Measurements from ENCODE around the gene CD24.
"Not testable (repeated sequence)": the region's sequence is repeated elsewhere in the genome, so short reads cannot be mapped to it uniquely, and the experiment has no call there.

Gene CD24

GRCh38 chr6:106970769-106971168 is 3.8 kb downstream of the CD24 start:
- H4K91ac ChIP-seq (ENCODE audit: low read depth, low read length); H3K4me1 ChIP-seq (ENCODE audit: control insufficient read depth in 1 of 2, insufficient read depth in 2 of 2, low read length in 2 of 2); H4K12ac ChIP-seq (ENCODE audit: low read depth, low read length); H3K4ac ChIP-seq (ENCODE audit: low read depth, low read length); H3K4me3 ChIP-seq (ENCODE audit: low read depth, low read length); DNase-seq; H3K27me3 ChIP-seq (ENCODE audit: insufficient read depth, low read length); H3K14ac ChIP-seq (ENCODE audit: low read length); H3K4me2 ChIP-seq (ENCODE audit: low read length); H3K27ac ChIP-seq (ENCODE audit: low read depth, low read length); H2BK12ac ChIP-seq (ENCODE audit: low read length); H3K36me3 ChIP-seq (ENCODE audit: control insufficient read depth in 1 of 2, insufficient read depth in 2 of 2, low read length in 2 of 2); H2BK120ac ChIP-seq (ENCODE audit: insufficient read depth, low read length, poor library complexity); H2BK5ac ChIP-seq (ENCODE audit: low read depth, low read length, poor library complexity); H3K9ac ChIP-seq (ENCODE audit: low read length); H3K18ac ChIP-seq (ENCODE audit: low read length); H4K8ac ChIP-seq (ENCODE audit: low read depth, low read length); H2AK5ac ChIP-seq (ENCODE audit: low read length); H3K23ac ChIP-seq (ENCODE audit: low read length); H3K9me3 ChIP-seq (ENCODE audit: insufficient read depth, low read depth, low read length); H2AFZ ChIP-seq (ENCODE audit: insufficient read depth, low read length, poor library complexity): not testable (repeated sequence)
- peaks cover 26% of the 10 kb centered on the region for H3K79me1 ChIP-seq (ENCODE audit: low read length)
- no CpG with 5 or more reads among the region's 6 CpGs for WGBS (ENCODE audit: extremely low coverage, insufficient coverage, insufficient read length)
- peaks cover 26% of the 10 kb centered on the region for H3K79me2 ChIP-seq (ENCODE audit: control insufficient read depth, insufficient read depth, low read length, poor library complexity)

DNA sequence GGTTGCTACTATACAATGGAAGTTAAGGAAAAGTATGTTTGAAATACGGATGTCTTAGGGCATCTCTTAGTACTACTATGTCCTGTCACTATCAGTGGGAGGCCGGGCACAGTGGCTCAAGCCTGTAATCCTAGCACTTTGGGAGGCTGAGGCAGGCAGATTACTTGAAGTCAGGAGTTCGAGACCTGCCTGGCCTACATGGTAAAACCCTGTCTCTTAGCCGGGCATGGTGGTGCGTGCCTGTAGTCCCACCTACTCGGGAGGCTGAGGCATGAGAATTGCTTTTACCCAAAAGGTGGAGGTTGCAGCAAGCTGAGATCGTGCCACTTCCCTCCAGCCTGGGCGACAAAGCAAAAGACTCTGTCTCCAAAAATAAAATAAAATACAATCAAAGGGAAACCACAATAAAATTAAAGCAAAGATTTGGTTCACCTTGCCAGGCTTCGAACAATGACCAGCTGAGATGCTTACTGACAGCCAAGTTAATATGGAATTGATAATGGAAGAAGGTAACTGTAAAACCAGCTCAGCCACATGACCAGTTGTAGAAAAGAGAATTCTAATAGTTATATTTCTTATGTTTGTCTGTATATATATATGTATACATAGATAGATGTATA is 6.5 kb downstream of the CD24 start:
- Histone ChIP-seq H3K4me1 (ENCODE audit: control insufficient read depth in 1 of 2, insufficient read depth in 2 of 2, low read length in 2 of 2) (peaks cover 0 to 2% of the 10 kb centered on the region in 2 experiments), H2BK5ac (ENCODE audit: low read depth, low read length, poor library complexity) (no peak overlapping the region)
- no CpG with 5 or more reads among the region's 9 CpGs for WGBS (ENCODE audit: extremely low coverage, insufficient coverage, insufficient read length)

GRCh38 chr6:106966671-106967640 is 7.6 kb downstream of the CD24 start:
- H2BK5ac ChIP-seq (ENCODE audit: low read depth, low read length, poor library complexity) = no peak overlapping the region
- no peak overlapping the region for H4K91ac ChIP-seq (ENCODE audit: low read depth, low read length)
- H3K23ac ChIP-seq (ENCODE audit: low read length) = no peak overlapping the region
- H4K8ac ChIP-seq (ENCODE audit: low read depth, low read length) = no peak overlapping the region
- H3K27ac ChIP-seq (ENCODE audit: low read depth, low read length) = no peak overlapping the region
- H3K4me3 ChIP-seq (ENCODE audit: low read depth, low read length) = no peak overlapping the region
- H3K9ac ChIP-seq (ENCODE audit: low read length) = no peak overlapping the region
- no peaks in the 10 kb centered on the region for H3K27me3 ChIP-seq (ENCODE audit: insufficient read depth, low read length)
- no peak overlapping the region for H3K14ac ChIP-seq (ENCODE audit: low read length)
- H3K79me1 ChIP-seq (ENCODE audit: low read length) = no peaks in the 10 kb centered on the region
- no peak overlapping the region for H2AFZ ChIP-seq (ENCODE audit: insufficient read depth, low read length, poor library complexity)
- H2BK120ac ChIP-seq (ENCODE audit: insufficient read depth, low read length, poor library complexity) = no peak overlapping the region
- H4K12ac ChIP-seq (ENCODE audit: low read depth, low read length) = no peak overlapping the region
- H3K4ac ChIP-seq (ENCODE audit: low read depth, low read length) = no peak overlapping the region
- H2BK12ac ChIP-seq (ENCODE audit: low read length) = no peak overlapping the region
- H3K79me2 ChIP-seq (ENCODE audit: control insufficient read depth, insufficient read depth, low read length, poor library complexity) = no peaks in the 10 kb centered on the region
- no peak overlapping the region for H2AK5ac ChIP-seq (ENCODE audit: low read length)
- no CpG with 5 or more reads among the region's 9 CpGs for whole genome bisulfite sequencing (ENCODE audit: extremely low coverage, insufficient coverage, insufficient read length)
- no peak overlapping the region for H3K4me2 ChIP-seq (ENCODE audit: low read length)
- H3K4me1 ChIP-seq (ENCODE audit: control insufficient read depth in 1 of 2, insufficient read depth in 2 of 2, low read length in 2 of 2) = no peaks in the 10 kb centered on the region
- no peaks in the 10 kb centered on the region for H3K36me3 ChIP-seq (ENCODE audit: control insufficient read depth in 1 of 2, insufficient read depth in 2 of 2, low read length in 2 of 2)
- H3K9me3 ChIP-seq (ENCODE audit: insufficient read depth, low read depth, low read length) = peaks cover 3% of the 10 kb centered on the region
- no peak for DNase-seq
- H3K18ac ChIP-seq (ENCODE audit: low read length) = no peak overlapping the region

More for the DNA sequence above, 6.5 kb downstream of the CD24 start:
- H3K9me3 ChIP-seq (ENCODE audit: insufficient read depth, low read depth, low read length) = peaks cover 3% of the 10 kb centered on the region
- no peak overlapping the region for H3K9ac ChIP-seq (ENCODE audit: low read length)
- no peak overlapping the region for H2AFZ ChIP-seq (ENCODE audit: insufficient read depth, low read length, poor library complexity)
- no peak overlapping the region for H3K4me2 ChIP-seq (ENCODE audit: low read length)
- no peak overlapping the region for H3K27ac ChIP-seq (ENCODE audit: low read depth, low read length)
- H4K8ac ChIP-seq (ENCODE audit: low read depth, low read length) = no peak overlapping the region
- no peak overlapping the region for H2BK12ac ChIP-seq (ENCODE audit: low read length)
- H3K4ac ChIP-seq (ENCODE audit: low read depth, low read length) = no peak overlapping the region
- no peak overlapping the region for H3K23ac ChIP-seq (ENCODE audit: low read length)
- no peaks in the 10 kb centered on the region for H3K27me3 ChIP-seq (ENCODE audit: insufficient read depth, low read length)
- H3K18ac ChIP-seq (ENCODE audit: low read length) = no peak overlapping the region
- no peak overlapping the region for H2AK5ac ChIP-seq (ENCODE audit: low read length)
- no peak overlapping the region for H4K12ac ChIP-seq (ENCODE audit: low read depth, low read length)
- no peak overlapping the region for H2BK120ac ChIP-seq (ENCODE audit: insufficient read depth, low read length, poor library complexity)
- H3K4me3 ChIP-seq (ENCODE audit: low read depth, low read length) = no peak overlapping the region
- no peak overlapping the region for H4K91ac ChIP-seq (ENCODE audit: low read depth, low read length)
- H3K79me1 ChIP-seq (ENCODE audit: low read length) = peaks cover 3% of the 10 kb centered on the region
- H3K79me2 ChIP-seq (ENCODE audit: control insufficient read depth, insufficient read depth, low read length, poor library complexity) = peaks cover 4% of the 10 kb centered on the region
- H3K36me3 ChIP-seq (ENCODE audit: control insufficient read depth in 1 of 2, insufficient read depth in 2 of 2, low read length in 2 of 2) = peaks cover 0 to 2% of the 10 kb centered on the region in 2 experiments
- no peak overlapping the region for H3K14ac ChIP-seq (ENCODE audit: low read length)
- DNase-seq = no peak

DNA sequence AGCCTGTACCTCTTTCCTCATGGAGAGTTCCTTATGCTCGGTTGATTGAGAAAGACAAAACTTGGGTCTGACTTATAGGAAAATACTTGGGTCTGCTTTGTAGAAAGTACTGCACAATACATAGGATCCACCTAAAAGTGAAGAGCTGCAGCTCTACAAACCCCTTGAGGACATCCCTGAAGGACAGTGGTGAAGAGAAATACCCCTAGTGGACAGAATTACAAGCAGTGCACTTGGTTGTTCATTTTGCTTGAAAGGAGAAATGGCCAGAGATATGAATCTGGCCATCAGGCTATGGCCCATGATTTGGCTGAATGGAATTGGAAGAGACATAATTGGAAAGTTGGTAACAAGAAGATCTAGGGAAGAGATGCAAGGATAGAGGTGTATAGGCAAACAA is 8.3 kb downstream of the CD24 start:
- H3K4me1 ChIP-seq (ENCODE audit: control insufficient read depth in 1 of 2, insufficient read depth in 2 of 2, low read length in 2 of 2) = no peaks in the 10 kb centered on the region
- no peak overlapping the region for H3K27ac ChIP-seq (ENCODE audit: low read depth, low read length)
- H3K23ac ChIP-seq (ENCODE audit: low read length) = no peak overlapping the region
- H2BK120ac ChIP-seq (ENCODE audit: insufficient read depth, low read length, poor library complexity) = no peak overlapping the region
- H3K79me2 ChIP-seq (ENCODE audit: control insufficient read depth, insufficient read depth, low read length, poor library complexity) = no peaks in the 10 kb centered on the region
- WGBS (ENCODE audit: extremely low coverage, insufficient coverage, insufficient read length) = no CpG with 5 or more reads among the region's 1 CpG
- no peak overlapping the region for H2AFZ ChIP-seq (ENCODE audit: insufficient read depth, low read length, poor library complexity)
- H3K9me3 ChIP-seq (ENCODE audit: insufficient read depth, low read depth, low read length) = peaks cover 3% of the 10 kb centered on the region
- no peak overlapping the region for H4K8ac ChIP-seq (ENCODE audit: low read depth, low read length)
- no peak overlapping the region for H3K4ac ChIP-seq (ENCODE audit: low read depth, low read length)
- H3K14ac ChIP-seq (ENCODE audit: low read length) = no peak overlapping the region
- H3K9ac ChIP-seq (ENCODE audit: low read length) = no peak overlapping the region
- no peak overlapping the region for H3K18ac ChIP-seq (ENCODE audit: low read length)
- no peak overlapping the region for H2BK12ac ChIP-seq (ENCODE audit: low read length)
- H2BK5ac ChIP-seq (ENCODE audit: low read depth, low read length, poor library complexity) = no peak overlapping the region
- no peak overlapping the region for H2AK5ac ChIP-seq (ENCODE audit: low read length)
- H4K12ac ChIP-seq (ENCODE audit: low read depth, low read length) = no peak overlapping the region
- no peak overlapping the region for H3K4me2 ChIP-seq (ENCODE audit: low read length)
- peak in 1 of 2 donors; percentile 5 for DNase-seq
- H3K27me3 ChIP-seq (ENCODE audit: insufficient read depth, low read length) = no peaks in the 10 kb centered on the region
- H3K4me3 ChIP-seq (ENCODE audit: low read depth, low read length) = no peak overlapping the region
- H3K36me3 ChIP-seq (ENCODE audit: control insufficient read depth in 1 of 2, insufficient read depth in 2 of 2, low read length in 2 of 2) = no peaks in the 10 kb centered on the region
- no peak overlapping the region for H4K91ac ChIP-seq (ENCODE audit: low read depth, low read length)
- H3K79me1 ChIP-seq (ENCODE audit: low read length) = no peaks in the 10 kb centered on the region
